Measurements from ENCODE around the gene ZAP70. TPM values are rescaled to one million over a fixed set of nuclear protein-coding genes. Genes with fewer than 3 reads are reported as not detected.

The ZAP70 gene
- polyA plus RNA-seq, 1 donor: 3.4 TPM

- no peak for DNase-seq (ENCODE audit: low read depth)
Observed at GRCh38 chr2:97750017-97750416, 36.6 kb downstream of the ZAP70 start.

- DNase-seq (ENCODE audit: low read depth): no peak
Observed at GRCh38 chr2:97751752-97752151, 38.4 kb downstream of the ZAP70 start.

- DNase-seq (ENCODE audit: low read depth): no peak
Observed at GRCh38 chr2:97752342-97753334, 39.3 kb downstream of the ZAP70 start.

- no peak for DNase-seq (ENCODE audit: low read depth)
Observed at GRCh38 chr2:97754690-97755346, 41.4 kb downstream of the ZAP70 start.

- no peak for DNase-seq (ENCODE audit: low read depth)
Observed at GRCh38 chr2:97755491-97755890, 42.1 kb downstream of the ZAP70 start.

- DNase-seq (ENCODE audit: low read depth): no peak
Observed at GRCh38 chr2:97757062-97757461, 43.7 kb downstream of the ZAP70 start.

- no peak for DNase-seq (ENCODE audit: low read depth)
Observed at GRCh38 chr2:97758131-97758705, 44.8 kb downstream of the ZAP70 start.

GRCh38 chr2:97759727-97760407 lies 46.5 kb downstream of the ZAP70 start:
- no peak for DNase-seq (ENCODE audit: low read depth)

- no peak for DNase-seq (ENCODE audit: low read depth)
Observed at GRCh38 chr2:97760480-97761049, 47.2 kb downstream of the ZAP70 start.

- no peak for DNase-seq (ENCODE audit: low read depth)
Observed at GRCh38 chr2:97761192-97761591, 47.8 kb downstream of the ZAP70 start.

- DNase-seq (ENCODE audit: low read depth): no peak
Observed at GRCh38 chr2:97763176-97763845, 49.9 kb downstream of the ZAP70 start.

GRCh38 chr2:97764559-97765263 lies 51.3 kb downstream of the ZAP70 start:
- no peak for DNase-seq (ENCODE audit: low read depth)

GRCh38 chr2:97765933-97766332 lies 52.6 kb downstream of the ZAP70 start:
- DNase-seq (ENCODE audit: low read depth): no peak

GRCh38 chr2:97766567-97766966 lies 53.2 kb downstream of the ZAP70 start:
- no peak for DNase-seq (ENCODE audit: low read depth)

GRCh38 chr2:97769308-97769707 lies 55.9 kb downstream of the ZAP70 start:
- no peak for DNase-seq (ENCODE audit: low read depth)

- DNase-seq (ENCODE audit: low read depth): no peak
Observed at GRCh38 chr2:97769711-97770110, 56.3 kb downstream of the ZAP70 start.

GRCh38 chr2:97770445-97770844 lies 57.1 kb downstream of the ZAP70 start:
- DNase-seq (ENCODE audit: low read depth): no peak

- no peak for DNase-seq (ENCODE audit: low read depth)
Observed at GRCh38 chr2:97774425-97774824, 61.0 kb downstream of the ZAP70 start.

- DNase-seq (ENCODE audit: low read depth): no peak
Observed at GRCh38 chr2:97775074-97775473, 61.7 kb downstream of the ZAP70 start.

- no peak for DNase-seq (ENCODE audit: low read depth)
Observed at GRCh38 chr2:97779141-97779540, 65.8 kb downstream of the ZAP70 start.

All from forelimb muscle (tissue), 1 donor.